GM12878 (cell line): Measurements from ENCODE around the gene ITPR2. TPM values are rescaled to one million over a fixed set of nuclear protein-coding genes. Genes with fewer than 3 reads are reported as not detected.

ENCODE experiments used
- polyA plus RNA-seq, 11 experiments: library from polyadenylated mRNA; depleted of rRNA in 4 of 11; unstranded in 6 of 11; stranded (reverse) in 5 of 11; fragments of >200 nt; fragmentation: Nextera tagmentation in 4 of 11; fragmentation: Illumina TruSeq in 1 of 11; extraction: Ambion mirVana in 4 of 11; extraction: Trizol in 1 of 11; gene quantifications; 1 replicate in 1 of 11; 2 replicates in 10 of 11; pipeline versions ENCODE4 v1.2.1 to v1.2.3, GENCODE V29; 2011 to 2016; ENCODE audit warnings: inconsistent platforms in 2 of 11, missing spikeins in 2 of 11, low read depth in 1 of 11
- total RNA-seq, 4 experiments: library from RNA; depleted of rRNA in 3 of 4; stranded (reverse); fragments of >200 nt in 3 of 4; fragmentation: Illumina TruSeq in 1 of 4; extraction: Trizol in 1 of 4; gene quantifications; 2 replicates each; pipeline versions ENCODE4 v1.2.1 to v1.2.3, GENCODE V29; 2013 to 2021
- TF ChIP-seq, protein P1 (sequence below): fragments of 450-650 bp; IDR thresholded peaks from 2 replicates; pipeline ENCODE4 v1.6.1; 2016; ENCODE audit warnings: mild to moderate bottlenecking
- TF ChIP-seq, protein P2 (sequence below): IDR thresholded peaks from 2 replicates; pipeline ENCODE4 v1.6.1; 2012; ENCODE audit warnings: improper control_type of control experiment, low read depth, low read length; ENCODE audit not compliant: insufficient replicate concordance
- TF ChIP-seq, protein P3 (sequence below): IDR thresholded peaks from 2 replicates; pipeline ENCODE4 v1.6.1; 2011; ENCODE audit warnings: low read depth, low read length, improper control_type of control experiment, borderline replicate concordance
- TF ChIP-seq, protein P4 (sequence below): IDR thresholded peaks from 2 replicates; pipeline ENCODE4 v1.6.1; 2012; ENCODE audit warnings: mild to moderate bottlenecking, low read depth, low read length

ITPR2 gene
- total and polyA plus RNA-seq, 10 of the 15 experiments (the other 5 are each of a cell fraction or from before 2014, with no cell fraction given), result 7.5 to 76.2 (median 47.1) TPM

DNA sequence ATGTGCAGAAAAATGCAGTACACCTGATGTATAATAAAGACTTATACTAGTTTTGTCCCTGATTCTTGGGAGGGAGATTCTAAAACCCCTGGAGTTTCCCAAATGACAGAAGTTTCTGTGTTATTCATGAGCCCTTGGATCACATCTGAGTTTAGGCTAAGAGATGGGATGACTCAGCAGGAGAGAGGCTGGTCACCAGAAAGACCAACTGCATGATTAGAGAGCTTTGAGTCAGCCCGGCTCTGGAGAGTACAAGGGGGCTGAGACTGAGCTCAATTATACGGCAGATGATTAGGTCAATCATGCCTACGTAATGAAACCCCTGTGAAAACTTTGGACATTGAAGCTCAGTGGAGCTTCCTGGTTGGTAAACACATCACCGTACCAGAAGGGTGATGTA is 463.4 kb downstream of the ITPR2 start (continued):
- TF ChIP-seq, protein P1, sequence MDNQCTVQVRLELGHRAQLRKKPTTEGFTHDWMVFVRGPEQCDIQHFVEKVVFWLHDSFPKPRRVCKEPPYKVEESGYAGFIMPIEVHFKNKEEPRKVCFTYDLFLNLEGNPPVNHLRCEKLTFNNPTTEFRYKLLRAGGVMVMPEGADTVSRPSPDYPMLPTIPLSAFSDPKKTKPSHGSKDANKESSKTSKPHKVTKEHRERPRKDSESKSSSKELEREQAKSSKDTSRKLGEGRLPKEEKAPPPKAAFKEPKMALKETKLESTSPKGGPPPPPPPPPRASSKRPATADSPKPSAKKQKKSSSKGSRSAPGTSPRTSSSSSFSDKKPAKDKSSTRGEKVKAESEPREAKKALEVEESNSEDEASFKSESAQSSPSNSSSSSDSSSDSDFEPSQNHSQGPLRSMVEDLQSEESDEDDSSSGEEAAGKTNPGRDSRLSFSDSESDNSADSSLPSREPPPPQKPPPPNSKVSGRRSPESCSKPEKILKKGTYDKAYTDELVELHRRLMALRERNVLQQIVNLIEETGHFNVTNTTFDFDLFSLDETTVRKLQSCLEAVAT, result no peak
- TF ChIP-seq, protein P2, sequence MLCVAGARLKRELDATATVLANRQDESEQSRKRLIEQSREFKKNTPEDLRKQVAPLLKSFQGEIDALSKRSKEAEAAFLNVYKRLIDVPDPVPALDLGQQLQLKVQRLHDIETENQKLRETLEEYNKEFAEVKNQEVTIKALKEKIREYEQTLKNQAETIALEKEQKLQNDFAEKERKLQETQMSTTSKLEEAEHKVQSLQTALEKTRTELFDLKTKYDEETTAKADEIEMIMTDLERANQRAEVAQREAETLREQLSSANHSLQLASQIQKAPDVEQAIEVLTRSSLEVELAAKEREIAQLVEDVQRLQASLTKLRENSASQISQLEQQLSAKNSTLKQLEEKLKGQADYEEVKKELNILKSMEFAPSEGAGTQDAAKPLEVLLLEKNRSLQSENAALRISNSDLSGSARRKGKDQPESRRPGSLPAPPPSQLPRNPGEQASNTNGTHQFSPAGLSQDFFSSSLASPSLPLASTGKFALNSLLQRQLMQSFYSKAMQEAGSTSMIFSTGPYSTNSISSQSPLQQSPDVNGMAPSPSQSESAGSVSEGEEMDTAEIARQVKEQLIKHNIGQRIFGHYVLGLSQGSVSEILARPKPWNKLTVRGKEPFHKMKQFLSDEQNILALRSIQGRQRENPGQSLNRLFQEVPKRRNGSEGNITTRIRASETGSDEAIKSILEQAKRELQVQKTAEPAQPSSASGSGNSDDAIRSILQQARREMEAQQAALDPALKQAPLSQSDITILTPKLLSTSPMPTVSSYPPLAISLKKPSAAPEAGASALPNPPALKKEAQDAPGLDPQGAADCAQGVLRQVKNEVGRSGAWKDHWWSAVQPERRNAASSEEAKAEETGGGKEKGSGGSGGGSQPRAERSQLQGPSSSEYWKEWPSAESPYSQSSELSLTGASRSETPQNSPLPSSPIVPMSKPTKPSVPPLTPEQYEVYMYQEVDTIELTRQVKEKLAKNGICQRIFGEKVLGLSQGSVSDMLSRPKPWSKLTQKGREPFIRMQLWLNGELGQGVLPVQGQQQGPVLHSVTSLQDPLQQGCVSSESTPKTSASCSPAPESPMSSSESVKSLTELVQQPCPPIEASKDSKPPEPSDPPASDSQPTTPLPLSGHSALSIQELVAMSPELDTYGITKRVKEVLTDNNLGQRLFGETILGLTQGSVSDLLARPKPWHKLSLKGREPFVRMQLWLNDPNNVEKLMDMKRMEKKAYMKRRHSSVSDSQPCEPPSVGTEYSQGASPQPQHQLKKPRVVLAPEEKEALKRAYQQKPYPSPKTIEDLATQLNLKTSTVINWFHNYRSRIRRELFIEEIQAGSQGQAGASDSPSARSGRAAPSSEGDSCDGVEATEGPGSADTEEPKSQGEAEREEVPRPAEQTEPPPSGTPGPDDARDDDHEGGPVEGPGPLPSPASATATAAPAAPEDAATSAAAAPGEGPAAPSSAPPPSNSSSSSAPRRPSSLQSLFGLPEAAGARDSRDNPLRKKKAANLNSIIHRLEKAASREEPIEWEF, result no peak
- TF ChIP-seq, protein P3, sequence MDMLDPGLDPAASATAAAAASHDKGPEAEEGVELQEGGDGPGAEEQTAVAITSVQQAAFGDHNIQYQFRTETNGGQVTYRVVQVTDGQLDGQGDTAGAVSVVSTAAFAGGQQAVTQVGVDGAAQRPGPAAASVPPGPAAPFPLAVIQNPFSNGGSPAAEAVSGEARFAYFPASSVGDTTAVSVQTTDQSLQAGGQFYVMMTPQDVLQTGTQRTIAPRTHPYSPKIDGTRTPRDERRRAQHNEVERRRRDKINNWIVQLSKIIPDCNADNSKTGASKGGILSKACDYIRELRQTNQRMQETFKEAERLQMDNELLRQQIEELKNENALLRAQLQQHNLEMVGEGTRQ, result no peak
- TF ChIP-seq, protein P4, sequence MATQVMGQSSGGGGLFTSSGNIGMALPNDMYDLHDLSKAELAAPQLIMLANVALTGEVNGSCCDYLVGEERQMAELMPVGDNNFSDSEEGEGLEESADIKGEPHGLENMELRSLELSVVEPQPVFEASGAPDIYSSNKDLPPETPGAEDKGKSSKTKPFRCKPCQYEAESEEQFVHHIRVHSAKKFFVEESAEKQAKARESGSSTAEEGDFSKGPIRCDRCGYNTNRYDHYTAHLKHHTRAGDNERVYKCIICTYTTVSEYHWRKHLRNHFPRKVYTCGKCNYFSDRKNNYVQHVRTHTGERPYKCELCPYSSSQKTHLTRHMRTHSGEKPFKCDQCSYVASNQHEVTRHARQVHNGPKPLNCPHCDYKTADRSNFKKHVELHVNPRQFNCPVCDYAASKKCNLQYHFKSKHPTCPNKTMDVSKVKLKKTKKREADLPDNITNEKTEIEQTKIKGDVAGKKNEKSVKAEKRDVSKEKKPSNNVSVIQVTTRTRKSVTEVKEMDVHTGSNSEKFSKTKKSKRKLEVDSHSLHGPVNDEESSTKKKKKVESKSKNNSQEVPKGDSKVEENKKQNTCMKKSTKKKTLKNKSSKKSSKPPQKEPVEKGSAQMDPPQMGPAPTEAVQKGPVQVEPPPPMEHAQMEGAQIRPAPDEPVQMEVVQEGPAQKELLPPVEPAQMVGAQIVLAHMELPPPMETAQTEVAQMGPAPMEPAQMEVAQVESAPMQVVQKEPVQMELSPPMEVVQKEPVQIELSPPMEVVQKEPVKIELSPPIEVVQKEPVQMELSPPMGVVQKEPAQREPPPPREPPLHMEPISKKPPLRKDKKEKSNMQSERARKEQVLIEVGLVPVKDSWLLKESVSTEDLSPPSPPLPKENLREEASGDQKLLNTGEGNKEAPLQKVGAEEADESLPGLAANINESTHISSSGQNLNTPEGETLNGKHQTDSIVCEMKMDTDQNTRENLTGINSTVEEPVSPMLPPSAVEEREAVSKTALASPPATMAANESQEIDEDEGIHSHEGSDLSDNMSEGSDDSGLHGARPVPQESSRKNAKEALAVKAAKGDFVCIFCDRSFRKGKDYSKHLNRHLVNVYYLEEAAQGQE, result no peak
